RWPE1 (cell line): ENCODE measurements around the gene LY6G5B.

ENCODE experiments used
- CTCF ChIA-PET: fragments of 350-600 bp; sonication (Branson Sonifier 250); formaldehyde crosslinking; extraction: SDS; loops from one replicate; lab custom pipeline; 2021; lab: Yijun Ruan, JAX
- POLR2A ChIA-PET: fragments of 400-600 bp; formaldehyde crosslinking; extraction: SDS; loops from one replicate; lab custom pipeline; 2020; ENCODE audit warnings: antibody characterized with exemption; ENCODE audit not compliant: low non-redundant PET; lab: Yijun Ruan, JAX
- DNase-seq: peaks from one replicate; pipeline ENCODE4 v3.0.0; 2012; ENCODE audit warnings: low spot score
- H3K27ac ChIP-seq: fragments of 450-650 bp; 2 replicates; pipeline ENCODE4 v1.5.1; 2017
- CTCF ChIP-seq: fragments of 450-650 bp; conservative IDR thresholded peaks from 2 replicates; pipeline ENCODE4 v1.5.1; 2017; ENCODE audit warnings: low read depth, mild to moderate bottlenecking

The LY6G5B gene

DNA sequence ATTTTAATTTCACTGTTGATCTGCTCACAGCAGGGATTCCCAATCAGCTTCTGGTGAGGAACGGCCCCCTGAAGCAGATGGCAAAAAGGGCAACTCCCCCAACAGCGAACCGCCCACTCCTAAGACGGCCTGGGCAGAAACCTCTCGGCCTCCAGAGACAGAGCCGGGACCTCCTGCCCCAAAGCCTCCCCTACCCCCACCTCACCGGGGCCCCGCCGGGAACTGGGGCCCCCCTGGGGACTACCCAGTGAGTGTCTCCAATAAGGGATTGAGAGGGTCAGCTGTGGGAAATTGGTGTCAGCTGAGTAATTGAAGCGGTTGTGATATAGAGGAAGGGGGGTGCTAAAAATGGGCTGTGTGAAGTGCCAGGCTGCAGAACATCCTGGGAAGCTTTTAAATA, 42.8 kb upstream of the LY6G5B start:
- TF ChIP-seq CTCF, result no peak
- ChIA-PET POLR2A (no interaction called here), CTCF (no interaction called here)
- no peak for DNase-seq
- no peak overlapping the region for H3K27ac ChIP-seq

- ChIA-PET CTCF (interaction anchor here (0.5 kb wide), 1 partner anchor 9 kb away, joined by 3 read pairs; no protein-coding TSS in a partner anchor), POLR2A (no interaction called here)
- DNase-seq, result no peak
- TF ChIP-seq CTCF, result no peak
- peak overlapping the region; percentile 25; the same call in 1 of the 2 replicates for H3K27ac ChIP-seq
These were observed 42.0 kb upstream of the LY6G5B start for GRCh38 chr6:31627690-31628287.

DNA sequence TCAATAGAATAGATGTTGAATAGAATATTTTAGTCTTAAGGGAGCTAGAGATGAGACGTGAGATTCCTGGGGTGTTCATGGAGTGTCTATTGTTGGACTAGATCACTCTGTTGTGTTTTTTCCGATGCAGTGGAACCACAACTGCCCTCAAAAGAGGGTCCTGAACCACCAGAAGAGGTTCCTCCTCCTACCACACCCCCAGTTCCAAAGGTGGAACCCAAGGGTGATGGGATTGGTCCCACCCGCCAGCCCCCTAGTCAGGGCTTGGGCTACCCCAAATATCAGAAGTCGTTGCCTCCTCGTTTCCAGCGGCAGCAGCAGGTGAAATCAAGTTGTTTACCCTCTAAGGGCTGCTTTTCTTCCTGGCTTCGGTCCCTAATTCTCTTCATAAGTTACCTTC, 40.8 kb upstream of the LY6G5B start:
- peak overlapping the region; percentile 14 for H3K27ac ChIP-seq
- ChIA-PET CTCF (no interaction called here), POLR2A (no interaction called here)
- DNase-seq, result no peak
- TF ChIP-seq CTCF, result no peak

DNA sequence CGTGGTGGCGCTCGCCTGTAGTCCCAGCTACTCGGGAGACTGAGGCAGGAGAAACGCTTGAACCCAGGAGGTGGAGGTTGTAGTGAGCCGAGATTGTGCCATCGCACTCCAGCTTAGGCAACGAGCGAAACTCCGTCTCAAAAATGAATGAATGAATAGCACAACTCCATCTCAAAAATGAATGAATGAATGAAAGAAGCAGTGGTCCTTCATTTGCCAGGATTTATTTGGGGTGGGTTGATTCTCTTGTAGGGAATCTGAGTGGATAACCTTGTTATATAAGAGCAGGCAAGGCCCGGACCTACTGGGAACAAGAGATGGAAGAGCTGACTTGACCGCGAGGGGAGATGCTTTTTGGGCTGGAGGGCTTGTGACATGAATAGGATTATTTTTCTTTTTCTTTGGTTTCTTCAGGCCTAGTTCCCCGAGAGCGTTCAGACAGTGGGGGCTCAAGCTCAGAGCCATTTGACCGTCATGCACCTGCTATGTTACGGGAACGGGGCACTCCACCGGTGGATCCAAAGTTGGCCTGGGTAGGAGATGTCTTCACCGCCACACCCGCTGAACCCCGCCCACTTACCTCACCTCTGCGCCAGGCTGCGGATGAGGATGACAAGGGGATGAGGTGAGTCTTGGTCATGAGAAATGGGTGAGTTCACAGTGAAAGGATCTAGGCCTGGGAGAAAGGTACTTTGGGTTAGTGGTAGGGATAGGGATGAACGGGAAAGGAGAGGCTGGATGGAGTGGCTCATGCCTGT, 39.4 kb upstream of the LY6G5B start:
- ChIA-PET POLR2A (no interaction called here), CTCF (no interaction called here)
- DNase-seq, result no peak
- TF ChIP-seq CTCF, result no peak
- H3K27ac ChIP-seq, result peak overlapping the region; percentile 46

- DNase-seq, result no peak
- CTCF ChIA-PET, result no interaction called here
- H3K27ac ChIP-seq, result peak overlapping the region; percentile 46; the same call in 1 of the 2 replicates
- no peak for TF ChIP-seq CTCF
- POLR2A ChIA-PET, result no interaction called here
These were observed 38.6 kb upstream of the LY6G5B start for GRCh38 chr6:31631209-31631608.

- ChIA-PET CTCF (no interaction called here), POLR2A (no interaction called here)
- TF ChIP-seq CTCF, result no peak
- peak overlapping the region; percentile 46 for H3K27ac ChIP-seq
- DNase-seq, result no peak
These were observed 38.0 kb upstream of the LY6G5B start for GRCh38 chr6:31631681-31632278.
